HG03439 (cell line): ENCODE results near the gene PLEKHG1.

Experiments
- ATAC-seq: cut with Tn5 transposase; IDR thresholded peaks from one replicate; pipeline ENCODE4 v1.9.1; 2021; ENCODE audit warnings: mild to moderate bottlenecking, moderate library complexity; ENCODE audit not compliant: unreplicated experiment

The PLEKHG1 gene

GRCh38 chr6:150637266-150637665, 37.6 kb downstream of the PLEKHG1 start:
- no peak for ATAC-seq

GRCh38 chr6:150638267-150638666, 38.6 kb downstream of the PLEKHG1 start:
- ATAC-seq = no peak

GRCh38 chr6:150638765-150639164, 39.1 kb downstream of the PLEKHG1 start:
- ATAC-seq = no peak

DNA sequence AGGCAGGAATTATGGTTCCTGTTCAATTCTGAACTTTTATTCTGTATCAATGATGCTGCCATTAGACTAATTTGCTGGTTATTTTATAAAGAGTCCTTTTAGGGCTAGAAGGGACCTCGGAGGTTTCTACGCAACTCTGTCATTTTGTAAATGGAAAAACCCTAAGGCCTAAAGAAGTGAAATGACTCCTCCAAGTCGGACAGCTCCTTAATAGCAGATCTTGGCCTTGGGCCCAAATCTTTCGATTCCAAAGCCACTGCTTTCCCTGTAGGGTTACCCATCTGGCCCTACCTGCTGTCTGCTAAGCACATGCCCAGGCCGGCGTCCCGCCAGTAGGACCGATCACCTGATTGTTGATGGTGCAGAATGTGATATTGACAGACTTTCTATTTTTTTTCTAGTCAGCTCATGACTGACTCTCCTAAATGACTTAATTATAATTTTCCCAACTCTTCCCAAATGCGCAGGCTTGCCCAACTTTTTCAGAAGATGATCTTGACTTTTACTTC, 40.2 kb downstream of the PLEKHG1 start:
- ATAC-seq = no peak

- no peak for ATAC-seq
Observed at GRCh38 chr6:150640556-150641209, 41.0 kb downstream of the PLEKHG1 start.

DNA sequence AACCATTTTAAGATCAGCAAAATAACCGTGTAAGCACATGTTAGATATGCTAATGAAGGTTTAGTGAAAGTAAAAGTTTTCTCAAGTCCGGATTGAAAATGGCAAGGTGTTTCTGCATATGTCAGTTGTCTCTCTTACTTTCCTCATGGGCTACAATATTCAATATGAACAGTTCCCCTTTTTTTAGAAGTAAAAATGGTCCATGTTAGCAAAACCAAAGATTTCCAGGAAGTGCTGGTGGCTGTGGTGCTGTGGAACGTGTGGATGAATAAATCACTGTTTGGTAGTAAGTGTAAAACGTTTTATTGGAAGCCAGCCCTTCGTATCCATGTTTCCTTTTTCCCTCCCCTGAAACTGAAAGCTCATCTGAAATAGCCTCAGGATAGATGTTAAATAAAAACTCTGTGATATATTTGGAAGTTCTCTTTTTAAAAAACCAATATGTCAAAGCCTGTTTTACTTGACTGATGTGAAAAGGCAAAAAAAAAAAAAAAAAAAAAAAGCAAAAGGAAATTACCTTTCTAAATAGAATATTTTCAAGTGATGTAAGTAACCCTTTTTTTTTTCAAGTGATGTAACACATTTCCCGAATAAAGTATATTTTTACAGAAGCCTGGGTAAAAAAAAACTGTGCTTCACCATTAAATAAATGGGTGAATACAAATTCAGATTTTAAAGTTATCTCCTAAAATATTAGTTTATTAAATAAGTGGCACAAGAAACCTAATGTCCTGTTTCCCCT, 41.9 kb downstream of the PLEKHG1 start:
- ATAC-seq = no peak

- ATAC-seq = no peak
Observed at GRCh38 chr6:150646228-150646627, 46.5 kb downstream of the PLEKHG1 start.

DNA sequence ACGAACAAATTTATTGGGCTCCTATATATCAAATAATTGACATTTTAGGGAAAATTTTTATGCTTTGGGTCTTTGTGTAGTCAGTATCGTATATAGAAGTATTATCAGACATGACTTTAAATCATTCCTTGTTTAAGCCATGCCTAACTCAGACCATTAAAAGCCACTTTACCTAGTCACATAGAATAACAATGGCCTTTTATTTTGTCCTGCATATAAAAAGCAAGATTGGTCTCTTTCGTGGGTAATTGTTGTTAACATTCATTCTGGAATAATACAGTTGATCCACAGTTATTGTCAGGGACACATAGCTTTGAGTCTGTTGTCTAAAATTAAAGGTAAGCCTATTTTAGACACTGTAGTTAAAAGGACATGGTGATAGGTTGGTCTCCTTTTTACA, 47.4 kb downstream of the PLEKHG1 start:
- no peak for ATAC-seq
